Measurements from ENCODE around the gene ZNF497. TPM values are rescaled to one million over a fixed set of nuclear protein-coding genes. Genes with fewer than 3 reads are reported as not detected.

ZNF497 gene
- total and polyA plus RNA-seq, 2 of the 8 experiments (the other 6 are each of a cell fraction or from before 2014, with no cell fraction given) = 0.93 to 1.4 TPM

DNA sequence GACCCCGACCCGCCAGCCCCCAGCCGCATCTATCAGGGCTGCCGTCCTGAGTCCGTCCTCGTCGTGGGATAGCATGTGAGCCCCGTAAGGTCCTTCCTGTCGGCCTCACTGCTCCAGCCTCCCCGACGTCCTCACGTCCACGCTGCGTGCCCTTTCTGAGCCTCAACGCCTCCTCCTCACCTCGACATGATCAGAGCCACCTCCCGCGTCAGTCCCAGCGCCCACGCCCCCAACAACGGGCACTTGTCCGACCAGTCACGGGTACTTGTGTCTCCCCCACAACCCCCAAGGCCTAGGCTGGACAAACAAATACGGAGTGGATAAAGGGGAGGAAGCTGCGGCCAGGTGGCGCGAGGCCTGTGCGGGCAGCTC lies 665 bp downstream of the ZNF497 start (continued):
- TF ChIP-seq RNF2 (IDR thresholded peaks at IDR 0.05; ENCODE audit: borderline replicate concordance, low read depth, low read length, missing control alignments, poor library complexity, severe bottlenecking) (no peak), HDAC2 (IDR thresholded peaks at IDR 0.05; ENCODE audit: borderline replicate concordance in 1 of 2, low read depth in 2 of 2, low read length in 2 of 2) (0 out of 4 replicates have a peak, but pooled peaks of 1 of the 2 experiments have one; percentile 82), TAF7 (optimal IDR thresholded peaks at IDR 0.05; ENCODE audit: borderline replicate concordance, low read depth, low read length) (no peak), CBX5 (IDR thresholded peaks at IDR 0.05; ENCODE audit: low read depth, low read length) (no peak), RAD21 (IDR thresholded peaks at IDR 0.05 in 1 of 2, conservative IDR thresholded peaks at IDR 0.05 in 1 of 2; ENCODE audit: low read depth in 2 of 2, low read length in 2 of 2) (no peak), MAFK (IDR thresholded peaks at IDR 0.05; ENCODE audit: low read depth, low read length) (no peak), CTBP2 (IDR thresholded peaks at IDR 0.05; ENCODE audit: borderline replicate concordance, insufficient read depth, insufficient read length, low read length) (no peak), POLR2AphosphoS5 (IDR thresholded peaks at IDR 0.05; ENCODE audit: low read depth, low read length) (no peak; the same call in 1 of the 2 replicates), POU5F1 (IDR thresholded peaks at IDR 0.05; ENCODE audit: low read depth, low read length) (no peak), CBX8 (IDR thresholded peaks at IDR 0.05; ENCODE audit: borderline replicate concordance, low read depth, low read length) (no peak), HDAC6 (IDR thresholded peaks at IDR 0.05; ENCODE audit: low read depth, low read length) (no peak), ASH2L (IDR thresholded peaks at IDR 0.05; ENCODE audit: low read length) (no peak), RFX5 (IDR thresholded peaks at IDR 0.05; ENCODE audit: borderline replicate concordance, low read depth, low read length) (no peak)
- TF ChIP-seq, protein P1, sequence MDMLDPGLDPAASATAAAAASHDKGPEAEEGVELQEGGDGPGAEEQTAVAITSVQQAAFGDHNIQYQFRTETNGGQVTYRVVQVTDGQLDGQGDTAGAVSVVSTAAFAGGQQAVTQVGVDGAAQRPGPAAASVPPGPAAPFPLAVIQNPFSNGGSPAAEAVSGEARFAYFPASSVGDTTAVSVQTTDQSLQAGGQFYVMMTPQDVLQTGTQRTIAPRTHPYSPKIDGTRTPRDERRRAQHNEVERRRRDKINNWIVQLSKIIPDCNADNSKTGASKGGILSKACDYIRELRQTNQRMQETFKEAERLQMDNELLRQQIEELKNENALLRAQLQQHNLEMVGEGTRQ (IDR thresholded peaks at IDR 0.05; ENCODE audit: low read length) = no peak
- TF ChIP-seq, protein P2, sequence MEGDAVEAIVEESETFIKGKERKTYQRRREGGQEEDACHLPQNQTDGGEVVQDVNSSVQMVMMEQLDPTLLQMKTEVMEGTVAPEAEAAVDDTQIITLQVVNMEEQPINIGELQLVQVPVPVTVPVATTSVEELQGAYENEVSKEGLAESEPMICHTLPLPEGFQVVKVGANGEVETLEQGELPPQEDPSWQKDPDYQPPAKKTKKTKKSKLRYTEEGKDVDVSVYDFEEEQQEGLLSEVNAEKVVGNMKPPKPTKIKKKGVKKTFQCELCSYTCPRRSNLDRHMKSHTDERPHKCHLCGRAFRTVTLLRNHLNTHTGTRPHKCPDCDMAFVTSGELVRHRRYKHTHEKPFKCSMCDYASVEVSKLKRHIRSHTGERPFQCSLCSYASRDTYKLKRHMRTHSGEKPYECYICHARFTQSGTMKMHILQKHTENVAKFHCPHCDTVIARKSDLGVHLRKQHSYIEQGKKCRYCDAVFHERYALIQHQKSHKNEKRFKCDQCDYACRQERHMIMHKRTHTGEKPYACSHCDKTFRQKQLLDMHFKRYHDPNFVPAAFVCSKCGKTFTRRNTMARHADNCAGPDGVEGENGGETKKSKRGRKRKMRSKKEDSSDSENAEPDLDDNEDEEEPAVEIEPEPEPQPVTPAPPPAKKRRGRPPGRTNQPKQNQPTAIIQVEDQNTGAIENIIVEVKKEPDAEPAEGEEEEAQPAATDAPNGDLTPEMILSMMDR (IDR thresholded peaks at IDR 0.05; ENCODE audit: control extremely low read depth in 1 of 3, insufficient read depth in 1 of 3, low read depth in 1 of 3, low read length in 3 of 3) = no peak
- TF ChIP-seq, protein P3, sequence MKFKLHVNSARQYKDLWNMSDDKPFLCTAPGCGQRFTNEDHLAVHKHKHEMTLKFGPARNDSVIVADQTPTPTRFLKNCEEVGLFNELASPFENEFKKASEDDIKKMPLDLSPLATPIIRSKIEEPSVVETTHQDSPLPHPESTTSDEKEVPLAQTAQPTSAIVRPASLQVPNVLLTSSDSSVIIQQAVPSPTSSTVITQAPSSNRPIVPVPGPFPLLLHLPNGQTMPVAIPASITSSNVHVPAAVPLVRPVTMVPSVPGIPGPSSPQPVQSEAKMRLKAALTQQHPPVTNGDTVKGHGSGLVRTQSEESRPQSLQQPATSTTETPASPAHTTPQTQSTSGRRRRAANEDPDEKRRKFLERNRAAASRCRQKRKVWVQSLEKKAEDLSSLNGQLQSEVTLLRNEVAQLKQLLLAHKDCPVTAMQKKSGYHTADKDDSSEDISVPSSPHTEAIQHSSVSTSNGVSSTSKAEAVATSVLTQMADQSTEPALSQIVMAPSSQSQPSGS (IDR thresholded peaks at IDR 0.05; ENCODE audit: low read length) = no peak
- TF ChIP-seq, protein P4, sequence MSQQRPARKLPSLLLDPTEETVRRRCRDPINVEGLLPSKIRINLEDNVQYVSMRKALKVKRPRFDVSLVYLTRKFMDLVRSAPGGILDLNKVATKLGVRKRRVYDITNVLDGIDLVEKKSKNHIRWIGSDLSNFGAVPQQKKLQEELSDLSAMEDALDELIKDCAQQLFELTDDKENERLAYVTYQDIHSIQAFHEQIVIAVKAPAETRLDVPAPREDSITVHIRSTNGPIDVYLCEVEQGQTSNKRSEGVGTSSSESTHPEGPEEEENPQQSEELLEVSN (IDR thresholded peaks at IDR 0.05) = peak; percentile 74

Measured in H1 (cell line).